ENCODE data around the gene CERT1.

The CERT1 gene

DNA sequence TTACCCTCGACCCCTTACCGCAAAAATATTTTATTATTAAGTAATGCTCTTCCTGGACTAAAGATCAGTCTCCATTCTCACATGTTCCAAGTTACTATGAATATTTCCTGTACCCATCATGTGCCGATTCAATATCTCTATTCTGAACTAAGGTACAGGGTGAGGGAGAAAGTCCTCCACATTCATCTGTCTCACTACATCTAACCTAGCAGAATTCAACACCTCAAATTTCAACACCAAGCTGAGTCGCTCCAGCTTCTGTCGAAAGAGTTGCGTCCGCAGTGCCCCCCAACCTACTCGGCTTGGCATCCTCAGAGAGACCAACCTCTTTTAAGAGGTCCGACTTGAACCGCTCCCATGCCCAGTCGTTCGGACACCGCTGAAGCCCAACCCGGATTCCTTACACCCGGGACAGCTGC lies 1.0 kb downstream of the CERT1 start:
- Histone ChIP-seq H3K9me3 (ENCODE audit: insufficient read depth, low read length, severe bottlenecking) (no peaks in the 10 kb centered on the region), H2AFZ (ENCODE audit: low read depth, low read length) (peak overlapping the region; percentile 98), H3K4me3 (ENCODE audit: low read depth in 1 of 2, low read length in 2 of 2) (peak overlapping the region; percentile 90 to 98; a peak in 3 of 4 replicates), H3K27me3 (ENCODE audit: insufficient read depth, low read length, poor library complexity) (no peaks in the 10 kb centered on the region), H4K20me1 (ENCODE audit: insufficient read depth, low read length) (no peaks in the 10 kb centered on the region; the same call in 1 of the 2 replicates), H3K4me2 (ENCODE audit: insufficient read depth, low read length) (peak overlapping the region; percentile 86), H3K9ac (ENCODE audit: low read depth, low read length) (peak overlapping the region; percentile 83), H3K36me3 (ENCODE audit: insufficient read depth, low read length) (peaks cover 3% of the 10 kb centered on the region), H3K79me2 (ENCODE audit: insufficient read depth, low read length) (peaks cover 96% of the 10 kb centered on the region), H3K4me1 (ENCODE audit: insufficient read depth, low read length) (peaks cover 48% of the 10 kb centered on the region), H3K27ac (ENCODE audit: low read length) (peak overlapping the region; percentile 82)
- DNase-seq (no peak), ATAC-seq (ENCODE audit: insufficient read depth, low read depth) (no peak)
- TF ChIP-seq, protein P1, sequence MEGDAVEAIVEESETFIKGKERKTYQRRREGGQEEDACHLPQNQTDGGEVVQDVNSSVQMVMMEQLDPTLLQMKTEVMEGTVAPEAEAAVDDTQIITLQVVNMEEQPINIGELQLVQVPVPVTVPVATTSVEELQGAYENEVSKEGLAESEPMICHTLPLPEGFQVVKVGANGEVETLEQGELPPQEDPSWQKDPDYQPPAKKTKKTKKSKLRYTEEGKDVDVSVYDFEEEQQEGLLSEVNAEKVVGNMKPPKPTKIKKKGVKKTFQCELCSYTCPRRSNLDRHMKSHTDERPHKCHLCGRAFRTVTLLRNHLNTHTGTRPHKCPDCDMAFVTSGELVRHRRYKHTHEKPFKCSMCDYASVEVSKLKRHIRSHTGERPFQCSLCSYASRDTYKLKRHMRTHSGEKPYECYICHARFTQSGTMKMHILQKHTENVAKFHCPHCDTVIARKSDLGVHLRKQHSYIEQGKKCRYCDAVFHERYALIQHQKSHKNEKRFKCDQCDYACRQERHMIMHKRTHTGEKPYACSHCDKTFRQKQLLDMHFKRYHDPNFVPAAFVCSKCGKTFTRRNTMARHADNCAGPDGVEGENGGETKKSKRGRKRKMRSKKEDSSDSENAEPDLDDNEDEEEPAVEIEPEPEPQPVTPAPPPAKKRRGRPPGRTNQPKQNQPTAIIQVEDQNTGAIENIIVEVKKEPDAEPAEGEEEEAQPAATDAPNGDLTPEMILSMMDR (IDR thresholded peaks at IDR 0.05; ENCODE audit: borderline replicate concordance, extremely low read depth, low read length, poor library complexity, severe bottlenecking): no peak
- no peak for TF ChIP-seq EZH2 (IDR thresholded peaks at IDR 0.05; ENCODE audit: borderline replicate concordance, low read depth, low read length, severe bottlenecking)

DNA sequence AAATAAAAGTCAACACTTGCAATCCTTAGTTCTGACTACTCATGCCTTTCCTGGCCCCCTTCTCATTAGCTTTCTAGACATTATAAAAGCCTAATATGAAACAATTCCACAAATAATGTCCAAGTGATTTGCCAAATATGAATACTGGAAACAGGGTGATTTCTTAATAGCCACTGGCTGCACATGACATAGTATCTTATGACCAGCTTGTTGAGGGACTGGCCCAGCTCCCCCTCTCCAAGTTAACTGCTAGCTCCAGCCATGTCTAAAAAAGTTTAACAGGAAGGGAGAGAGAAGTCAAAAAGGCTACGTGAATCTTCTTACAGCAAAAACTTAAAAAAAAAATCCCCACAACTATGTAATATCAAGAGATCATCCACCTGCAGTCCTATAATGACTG lies 1.5 kb downstream of the CERT1 start:
- peak overlapping the region; percentile 36; the same call in 1 of the 2 replicates for H3K27ac ChIP-seq (ENCODE audit: low read length)
- H3K36me3 ChIP-seq (ENCODE audit: insufficient read depth, low read length): peaks cover 5% of the 10 kb centered on the region
- peak overlapping the region; percentile 83 for H3K9ac ChIP-seq (ENCODE audit: low read depth, low read length)
- no peaks in the 10 kb centered on the region; the same call in 1 of the 2 replicates for H4K20me1 ChIP-seq (ENCODE audit: insufficient read depth, low read length)
- H2AFZ ChIP-seq (ENCODE audit: low read depth, low read length): 0 out of 2 replicates have a peak overlapping the region, but pooled peaks have one; percentile 98
- peak overlapping the region; percentile 90 to 98; a peak in 3 of 4 replicates for H3K4me3 ChIP-seq (ENCODE audit: low read depth in 1 of 2, low read length in 2 of 2)
- H3K9me3 ChIP-seq (ENCODE audit: insufficient read depth, low read length, severe bottlenecking): no peaks in the 10 kb centered on the region
- TF ChIP-seq, protein P1 (IDR thresholded peaks at IDR 0.05; ENCODE audit: borderline replicate concordance, extremely low read depth, low read length, poor library complexity, severe bottlenecking): no peak
- no peak for TF ChIP-seq EZH2 (IDR thresholded peaks at IDR 0.05; ENCODE audit: borderline replicate concordance, low read depth, low read length, severe bottlenecking)
- peak overlapping the region; percentile 86 for H3K4me2 ChIP-seq (ENCODE audit: insufficient read depth, low read length)
- H3K79me2 ChIP-seq (ENCODE audit: insufficient read depth, low read length): peaks cover 91% of the 10 kb centered on the region
- H3K4me1 ChIP-seq (ENCODE audit: insufficient read depth, low read length): peaks cover 45% of the 10 kb centered on the region
- no peak for DNase-seq
- H3K27me3 ChIP-seq (ENCODE audit: insufficient read depth, low read length, poor library complexity): no peaks in the 10 kb centered on the region
- ATAC-seq (ENCODE audit: insufficient read depth, low read depth): no peak

DNA sequence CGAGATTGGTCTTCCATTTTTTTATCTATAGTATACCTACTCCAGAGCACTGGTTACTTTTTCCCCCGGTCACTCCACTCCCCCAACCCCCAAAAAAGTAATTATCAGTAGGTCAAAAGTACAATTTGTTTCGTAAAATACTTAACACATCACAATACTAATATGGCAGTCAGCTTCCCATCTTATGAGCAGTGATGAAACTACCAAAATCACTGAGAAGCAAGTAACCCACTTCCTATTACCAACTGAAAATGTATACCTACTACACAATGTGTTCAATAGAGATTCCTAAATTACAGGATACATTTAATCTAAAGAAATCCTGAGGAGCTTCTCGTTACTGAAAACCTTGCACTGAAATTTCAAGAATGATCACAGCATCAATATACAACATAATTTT lies 1.9 kb downstream of the CERT1 start:
- H2AFZ ChIP-seq (ENCODE audit: low read depth, low read length): no peak overlapping the region
- peaks cover 9% of the 10 kb centered on the region for H3K36me3 ChIP-seq (ENCODE audit: insufficient read depth, low read length)
- no peaks in the 10 kb centered on the region for H3K9me3 ChIP-seq (ENCODE audit: insufficient read depth, low read length, severe bottlenecking)
- no peak for TF ChIP-seq EZH2 (IDR thresholded peaks at IDR 0.05; ENCODE audit: borderline replicate concordance, low read depth, low read length, severe bottlenecking)
- TF ChIP-seq, protein P1 (IDR thresholded peaks at IDR 0.05; ENCODE audit: borderline replicate concordance, extremely low read depth, low read length, poor library complexity, severe bottlenecking): no peak
- no peak for ATAC-seq (ENCODE audit: insufficient read depth, low read depth)
- H3K4me2 ChIP-seq (ENCODE audit: insufficient read depth, low read length): peak overlapping the region; percentile 86
- no peaks in the 10 kb centered on the region for H3K27me3 ChIP-seq (ENCODE audit: insufficient read depth, low read length, poor library complexity)
- H4K20me1 ChIP-seq (ENCODE audit: insufficient read depth, low read length): no peaks in the 10 kb centered on the region; the same call in 1 of the 2 replicates
- H3K27ac ChIP-seq (ENCODE audit: low read length): no peak overlapping the region; the same call in 1 of the 2 replicates
- H3K9ac ChIP-seq (ENCODE audit: low read depth, low read length): peak overlapping the region; percentile 83
- peaks cover 44% of the 10 kb centered on the region for H3K4me1 ChIP-seq (ENCODE audit: insufficient read depth, low read length)
- H3K4me3 ChIP-seq (ENCODE audit: low read depth in 1 of 2, low read length in 2 of 2): peak overlapping the region; percentile 90 to 98; a peak in 3 of 4 replicates
- DNase-seq: no peak
- H3K79me2 ChIP-seq (ENCODE audit: insufficient read depth, low read length): peaks cover 87% of the 10 kb centered on the region

Data from DND-41 (cell line).